Left renal cortex interstitium (tissue), 4 donors: ENCODE measurements around the gene ATG12. TPM values are rescaled to one million over a fixed set of nuclear protein-coding genes. Genes with fewer than 3 reads are reported as not detected.
"Not testable (repeated sequence)": the region's sequence is repeated elsewhere in the genome, so short reads cannot be mapped to it uniquely, and the experiment has no call there.

Source experiments
- DNase-seq, 4 donors: peaks; one replicate each; pipeline ENCODE4 v3.0.0-alpha.2; 2013; ENCODE audit warnings: low read depth in 4 of 4, low spot score in 2 of 4, missing footprints in 1 of 4
- polyA plus RNA-seq, 4 donors: library from polyadenylated mRNA; unstranded; fragments of 120-200 nt; gene quantifications; one replicate each; pipeline ENCODE4 v1.2.1, GENCODE V29; 2013; ENCODE audit not compliant: insufficient read length in 4 of 4

Gene ATG12
- polyA plus RNA-seq, 4 donors: 44.8 to 64.2 (median 52.4) TPM

- DNase-seq: no peak
Observed at GRCh38 chr5:115810761-115811160, 30.6 kb downstream of the ATG12 start.

- no peak for DNase-seq
Observed at GRCh38 chr5:115809946-115810345, 31.4 kb downstream of the ATG12 start.

GRCh38 chr5:115808066-115808465, 33.3 kb downstream of the ATG12 start:
- DNase-seq: not testable (repeated sequence)

- no peak for DNase-seq
Observed at GRCh38 chr5:115807654-115808052, 33.7 kb downstream of the ATG12 start.

GRCh38 chr5:115806986-115807653, 34.2 kb downstream of the ATG12 start:
- DNase-seq: no peak

GRCh38 chr5:115801984-115802383, 39.4 kb downstream of the ATG12 start:
- no peak for DNase-seq

- no peak for DNase-seq
Observed at GRCh38 chr5:115801152-115801551, 40.2 kb downstream of the ATG12 start.

GRCh38 chr5:115800108-115800507, 41.3 kb downstream of the ATG12 start:
- no peak for DNase-seq

- no peak for DNase-seq
Observed at GRCh38 chr5:115798252-115798651, 43.1 kb downstream of the ATG12 start.

GRCh38 chr5:115796656-115797055, 44.7 kb downstream of the ATG12 start:
- no peak for DNase-seq

GRCh38 chr5:115795700-115796099, 45.7 kb downstream of the ATG12 start:
- no peak for DNase-seq

- no peak for DNase-seq
Observed at GRCh38 chr5:115788440-115788839, 52.9 kb downstream of the ATG12 start.

GRCh38 chr5:115787426-115787825, 53.9 kb downstream of the ATG12 start:
- DNase-seq: no peak

GRCh38 chr5:115785381-115786065, 55.8 kb downstream of the ATG12 start:
- DNase-seq: no peak

GRCh38 chr5:115778417-115778816, 62.9 kb downstream of the ATG12 start:
- no peak for DNase-seq

Other genes with a start within 250 kb of the ATG12 start
- 1 to 10 TPM; 2.4 to 7.2 (median 4.2) TPM for gene TICAM2, start 239.1 kb downstream of the ATG12 start, polyA plus RNA-seq
- gene TMED7, start 215.5 kb downstream of the ATG12 start, polyA plus RNA-seq: 100 to 1,000 TPM in 3 of 4 donors, 10 to 100 TPM in 1; 87.5 to 107 (median 105) TPM
- gene CDO1, start 24.9 kb downstream of the ATG12 start, polyA plus RNA-seq: 10 to 100 TPM; 19.2 to 26.7 (median 24.5) TPM
- gene AP3S1, start 370 bp upstream of the ATG12 start, polyA plus RNA-seq: 100 to 1,000 TPM; 102 to 128 (median 119) TPM
- gene LVRN, start 120.9 kb upstream of the ATG12 start, polyA plus RNA-seq: 1 to 10 TPM in 2 of 4 donors, under 1 TPM in 2; 0.51 to 1.7 (median 1.0) TPM
- not detected for gene ARL14EPL, start 190.9 kb upstream of the ATG12 start, polyA plus RNA-seq
- gene COMMD10, start 243.5 kb upstream of the ATG12 start, polyA plus RNA-seq: 10 to 100 TPM; 53.9 to 63.6 (median 59.2) TPM